Prostate gland (tissue), 2 donors: ENCODE measurements around the gene SEC11A.

Source experiments
- CTCF ChIP-seq, 4 experiments: fragments of 200-600 bp in 2 of 4; fragments of 450-650 bp in 2 of 4; sonication (generic) in 2 of 4; IDR thresholded peaks; 1 replicate in 3 of 4; 2 replicates in 1 of 4; pipeline ENCODE4 v1.5.1; 2016 to 2019; ENCODE audit warnings: antibody characterized with exemption in 4 of 4, mild to moderate bottlenecking in 2 of 4, moderate library complexity in 2 of 4
- POLR2A ChIP-seq: fragments of 450-650 bp; IDR thresholded peaks from one replicate; pipeline ENCODE4 v1.6.1; 2016; ENCODE audit warnings: antibody characterized with exemption, mild to moderate bottlenecking
- POLR2AphosphoS5 ChIP-seq: sonication (generic); formaldehyde crosslinking; IDR thresholded peaks from one replicate; pipeline ENCODE4 v1.6.1; 2017; ENCODE audit warnings: antibody characterized with exemption

DNA sequence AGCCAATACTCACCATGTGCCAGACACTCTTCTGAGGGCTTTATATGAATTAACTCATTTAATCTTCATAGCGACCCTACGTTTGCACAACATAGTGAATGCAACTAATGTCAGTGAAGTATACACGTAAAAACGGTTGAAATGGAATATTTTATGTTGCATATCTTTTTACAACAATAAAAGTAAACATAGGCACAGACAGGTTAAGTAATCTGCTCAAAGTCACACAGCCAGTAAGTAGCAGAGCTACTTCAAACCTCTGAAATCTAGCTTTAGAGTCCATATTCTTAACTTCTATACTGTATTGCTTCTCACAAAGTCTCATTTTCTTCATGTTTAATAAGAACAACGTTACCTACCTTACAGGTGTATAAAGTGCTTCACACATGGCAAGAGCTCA, 1.6 kb downstream of the SEC11A start:
- TF ChIP-seq POLR2A (no peak), CTCF (IDR thresholded peaks at IDR 0.05) (no peak), POLR2AphosphoS5 (no peak)
